DMS53 treated with DMSO at 0.1 percent for 48 hours (cell line): Measurements from ENCODE around the gene XRCC1.
"Not testable (repeated sequence)": the region's sequence is repeated elsewhere in the genome, so short reads cannot be mapped to it uniquely, and the experiment has no call there.

Source experiments
- DNase-seq: peaks from one replicate; lab custom pipeline; 2025; ENCODE audit not compliant: unreplicated experiment; lab: John Stamatoyannopoulos, UW

The XRCC1 gene

DNA sequence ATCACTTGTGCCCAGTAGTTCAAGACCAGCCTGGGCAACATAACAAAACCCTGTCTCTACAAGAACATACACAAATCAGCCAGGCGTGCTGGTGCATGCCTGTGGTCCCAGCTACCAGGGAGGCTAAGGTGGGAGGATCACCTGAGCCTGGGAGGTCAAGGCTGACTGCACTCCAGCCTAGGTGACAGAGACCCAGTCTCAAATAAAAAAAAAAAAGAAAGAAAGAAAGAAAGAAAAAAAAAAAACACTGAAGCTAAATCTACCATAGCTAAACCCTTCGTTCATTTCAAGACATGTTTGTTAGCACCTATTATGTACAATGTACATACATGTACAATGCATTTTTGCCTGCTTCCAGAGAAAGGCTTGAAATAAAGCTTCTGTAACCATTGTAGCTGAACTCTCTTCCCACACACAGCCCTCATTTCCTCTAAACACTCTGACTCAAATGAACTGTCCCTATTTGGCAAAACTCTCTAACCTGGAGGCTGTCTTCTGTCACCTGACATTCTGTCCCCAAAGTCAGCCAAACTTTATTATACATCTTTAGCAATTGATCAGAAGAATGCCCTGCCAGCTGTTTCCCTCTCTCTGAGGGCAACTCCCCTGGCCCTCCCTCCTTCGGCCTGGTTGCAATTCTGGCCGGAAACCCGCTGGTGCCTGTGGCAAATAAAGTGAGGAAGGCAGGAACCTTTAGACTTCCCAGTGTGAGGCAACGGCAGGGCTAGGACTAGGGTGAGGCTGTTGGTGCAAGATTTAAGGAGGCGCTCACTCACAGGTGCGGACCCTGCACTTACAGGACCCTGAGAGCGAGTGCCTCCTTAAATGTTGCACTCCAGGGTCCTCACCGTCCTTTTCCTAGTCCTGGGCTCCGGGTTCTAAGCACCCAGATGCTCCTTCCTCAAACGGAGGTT, 50.1 kb downstream of the XRCC1 start:
- no peak for DNase-seq

DNA sequence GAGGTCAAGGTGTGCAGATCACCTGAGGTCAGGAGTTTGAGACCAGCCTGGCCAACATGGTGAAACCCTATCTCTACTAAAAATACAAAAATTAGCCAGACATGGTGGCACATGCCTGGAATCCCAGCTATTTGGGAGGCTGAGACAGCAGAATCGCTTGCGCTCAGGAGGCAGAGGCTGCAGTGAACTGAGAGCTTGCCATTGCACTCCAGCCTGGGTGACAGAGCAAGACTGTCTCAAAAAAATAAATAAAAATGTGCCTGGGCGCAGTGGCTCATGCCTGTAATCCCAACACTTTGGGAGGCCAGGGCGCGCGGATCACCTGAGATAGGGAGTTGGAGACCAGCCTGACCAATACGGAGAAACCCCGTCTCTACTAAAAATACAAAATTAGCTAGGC, 51.6 kb downstream of the XRCC1 start:
- not testable (repeated sequence) for DNase-seq

DNA sequence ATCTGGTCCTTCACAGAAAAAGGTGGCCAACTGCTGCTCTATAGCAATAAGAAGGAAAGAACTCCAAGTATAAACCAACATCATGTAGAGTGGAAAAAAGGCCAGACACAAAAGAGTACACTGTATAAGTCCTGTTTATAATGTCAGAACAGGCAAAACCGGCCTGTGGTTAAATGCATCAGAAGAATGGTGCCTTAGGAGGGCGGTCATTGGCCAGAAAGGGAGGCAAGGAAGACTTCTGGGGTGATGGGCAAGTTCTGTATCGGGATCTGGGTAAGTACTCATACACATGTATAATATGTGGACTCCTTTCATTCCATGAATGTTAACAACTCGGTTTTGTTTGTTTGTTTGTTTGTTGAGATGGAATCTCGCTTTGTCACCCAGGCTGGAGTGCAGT, 52.4 kb downstream of the XRCC1 start:
- DNase-seq: no peak

DNA sequence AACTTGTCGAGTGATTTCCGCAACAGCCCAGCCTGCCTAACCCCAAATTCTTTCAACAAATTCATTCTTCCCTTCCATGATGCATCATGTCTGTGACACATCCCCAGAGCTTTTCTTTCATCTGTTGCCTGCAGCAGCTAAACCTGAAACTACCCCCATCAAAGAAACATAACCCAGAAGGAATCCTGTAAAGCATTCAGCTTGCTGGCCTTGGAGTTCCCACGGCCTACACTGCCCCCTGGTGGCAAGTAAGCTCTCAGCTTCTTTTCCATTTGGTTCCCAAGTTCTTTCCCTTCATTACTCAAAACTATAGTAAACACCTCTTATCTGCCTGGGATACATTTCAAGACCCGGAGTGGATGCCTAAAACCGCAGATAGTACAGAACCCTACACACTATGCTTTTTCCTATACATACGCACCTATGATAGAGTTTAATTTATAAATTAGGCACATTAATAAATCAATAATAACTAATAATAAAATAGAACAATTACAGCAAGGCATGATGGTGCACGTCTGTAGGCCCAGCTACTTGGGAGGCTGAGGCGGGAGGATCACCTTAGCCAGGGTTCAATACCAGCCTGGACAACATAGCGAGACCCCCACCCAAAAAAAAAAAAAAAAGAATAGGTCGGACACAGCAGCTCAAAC, 55.8 kb downstream of the XRCC1 start:
- DNase-seq: peak; percentile 71

DNA sequence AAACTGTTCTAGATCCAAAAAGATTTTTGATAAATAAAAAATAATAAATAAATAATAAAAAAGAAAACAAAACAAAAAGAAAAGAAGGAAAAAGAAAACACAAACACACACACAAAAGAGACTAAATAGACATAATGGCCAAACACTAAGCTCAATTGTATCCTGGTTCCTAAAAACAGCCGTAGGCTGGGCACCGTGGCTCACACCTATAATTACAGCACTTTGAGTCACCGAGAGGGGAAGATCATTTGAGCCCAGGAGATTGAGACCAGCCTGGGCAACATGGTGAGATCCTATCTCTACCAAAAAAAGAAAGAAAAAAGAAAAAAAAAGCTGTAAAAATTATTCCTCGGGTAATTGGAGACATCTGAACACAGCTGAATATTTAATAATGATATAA, 57.3 kb downstream of the XRCC1 start:
- no peak for DNase-seq

DNA sequence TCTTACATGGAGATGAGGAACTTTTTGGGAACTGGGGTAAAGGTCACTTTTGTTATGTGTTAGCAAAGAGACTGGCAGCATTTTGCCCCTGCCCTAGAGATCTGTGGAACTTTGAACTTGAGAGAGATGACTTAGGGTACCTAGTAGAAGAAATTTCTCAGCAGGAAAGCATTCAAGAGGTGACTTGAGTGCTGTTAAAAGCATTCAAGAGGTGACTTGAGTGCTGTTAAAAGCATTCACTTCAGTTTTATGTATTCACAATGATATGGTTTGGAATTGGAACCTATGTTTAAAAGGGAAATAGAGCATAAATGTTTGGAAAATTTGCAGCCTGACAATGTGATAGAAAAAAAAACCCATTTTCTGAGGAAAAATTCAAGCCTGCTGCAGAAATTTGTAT, 62.9 kb downstream of the XRCC1 start:
- not testable (repeated sequence) for DNase-seq

GRCh38 chr19:43511324-43511723, 64.0 kb downstream of the XRCC1 start:
- DNase-seq: no peak

GRCh38 chr19:43510713-43511112, 64.6 kb downstream of the XRCC1 start:
- DNase-seq: no peak

- no peak for DNase-seq
These were observed 67.4 kb downstream of the XRCC1 start for GRCh38 chr19:43507880-43508279.

DNA sequence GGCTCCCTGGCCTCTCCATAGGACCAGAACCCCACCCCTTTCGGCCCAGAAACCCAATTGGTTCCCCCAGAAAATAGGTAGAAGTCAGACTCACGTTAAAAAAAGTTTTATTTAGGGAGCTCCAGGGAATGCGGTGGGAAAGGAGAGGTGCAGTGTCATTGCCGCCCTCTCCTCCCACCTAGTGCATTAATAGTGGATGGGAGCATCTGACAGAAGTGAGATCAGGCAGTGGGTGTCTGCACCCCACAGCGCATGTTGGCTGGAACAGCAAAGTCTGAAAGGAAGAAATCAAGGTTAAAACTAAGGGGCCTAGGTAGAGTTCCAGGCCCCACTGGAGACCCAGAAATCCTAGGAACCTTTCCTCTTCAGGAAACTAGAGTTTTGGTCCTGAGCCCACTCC, 68.7 kb downstream of the XRCC1 start:
- DNase-seq: no peak

DNA sequence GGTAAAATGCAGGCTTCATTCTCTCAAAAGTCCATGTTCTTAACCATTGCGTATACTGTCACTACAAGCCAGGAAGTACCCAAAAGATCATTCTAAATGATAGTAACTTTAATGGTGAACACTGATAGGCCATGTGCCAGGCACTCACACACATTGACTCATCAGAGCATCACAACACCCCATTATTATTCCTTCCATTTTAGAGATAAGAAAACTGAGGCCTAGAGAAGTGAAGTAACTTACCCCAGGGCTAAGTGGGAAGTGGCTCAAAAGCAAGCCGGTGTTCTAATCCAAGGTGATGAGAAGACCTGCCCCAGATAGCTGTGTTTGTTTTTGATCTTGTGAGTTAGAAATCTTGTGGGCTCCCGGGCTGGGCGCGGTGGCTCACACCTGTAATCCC, 69.4 kb downstream of the XRCC1 start:
- DNase-seq: no peak

- DNase-seq: no peak
These were observed 70.2 kb downstream of the XRCC1 start for GRCh38 chr19:43505186-43505456.

DNA sequence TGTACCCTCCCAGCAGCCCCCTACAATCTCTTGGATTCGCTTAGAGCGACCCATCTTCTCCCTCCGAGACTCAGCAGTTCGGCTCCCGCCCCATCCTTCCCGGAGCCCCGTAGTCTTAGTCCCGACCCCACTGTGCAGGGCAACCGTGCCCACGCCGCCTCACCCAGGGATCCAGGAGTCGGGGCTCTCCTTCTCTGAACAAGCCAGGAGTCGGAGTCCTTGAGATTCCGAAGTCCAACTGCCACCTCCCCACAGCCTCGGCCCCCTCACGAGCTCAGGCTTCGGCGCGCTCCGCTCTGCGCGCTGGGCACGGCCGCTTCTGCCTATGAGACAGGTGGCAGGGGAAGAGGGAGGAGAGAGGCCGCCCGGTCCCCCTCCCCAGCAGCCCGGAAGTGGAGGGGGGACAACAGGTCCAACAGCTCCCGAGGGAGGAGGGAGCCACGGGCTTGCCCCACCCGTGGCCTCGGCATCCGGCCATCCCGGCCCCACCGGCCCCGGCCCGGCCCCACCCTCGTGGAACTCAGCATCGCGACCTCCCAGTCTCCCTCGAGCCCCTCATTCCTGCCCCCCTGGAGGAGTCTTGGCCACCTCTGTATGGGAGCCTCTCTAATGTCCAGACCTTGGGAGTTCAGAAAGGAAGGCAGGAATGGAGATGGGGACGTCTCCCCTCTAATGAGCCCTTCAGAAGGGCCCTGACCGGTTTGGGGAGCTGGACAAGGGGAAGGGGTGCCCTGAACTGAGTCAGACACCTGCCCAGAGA, 70.7 kb downstream of the XRCC1 start, which contains the start of gene PHLDB3:
Gene PHLDB3 (minus strand): TSS at position 321 of the 760 bp plus-strand sequence. CDS start 628 bp downstream, outside the sequence.
- no peak for DNase-seq

- DNase-seq: peak; percentile 36
These were observed 71.6 kb downstream of the XRCC1 start for GRCh38 chr19:43503501-43504425.

DNA sequence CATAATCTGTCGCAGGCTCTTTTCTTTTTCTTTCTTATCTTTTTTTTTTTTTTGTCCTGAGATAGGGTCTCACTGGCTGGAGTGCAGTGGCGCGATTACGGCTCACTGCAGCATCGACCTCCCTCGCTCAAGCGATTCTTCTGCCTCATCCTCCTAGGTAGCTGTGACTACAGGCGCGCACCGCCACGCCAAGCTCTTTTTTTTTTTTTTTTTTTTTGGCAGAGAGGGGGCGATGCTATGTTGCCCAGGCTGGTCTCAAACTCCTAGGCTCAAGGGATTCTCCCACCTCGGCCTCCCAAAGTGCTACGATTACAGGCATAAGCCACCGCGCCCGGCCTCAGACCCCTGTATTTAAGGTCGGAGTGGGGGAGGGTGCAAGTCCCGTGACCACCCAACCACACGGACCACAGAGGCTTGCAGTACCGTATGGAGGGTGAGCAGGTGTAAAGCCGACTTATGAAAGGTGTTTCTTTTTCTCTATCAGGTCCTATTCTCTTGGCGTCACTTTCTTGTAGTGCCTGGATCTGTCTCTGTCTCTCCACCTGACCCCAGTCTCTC, 72.8 kb downstream of the XRCC1 start:
- no peak for DNase-seq

- no peak for DNase-seq
These were observed 73.5 kb downstream of the XRCC1 start for GRCh38 chr19:43501661-43502418.

GRCh38 chr19:43499042-43499441, 76.3 kb downstream of the XRCC1 start:
- DNase-seq: no peak

DNA sequence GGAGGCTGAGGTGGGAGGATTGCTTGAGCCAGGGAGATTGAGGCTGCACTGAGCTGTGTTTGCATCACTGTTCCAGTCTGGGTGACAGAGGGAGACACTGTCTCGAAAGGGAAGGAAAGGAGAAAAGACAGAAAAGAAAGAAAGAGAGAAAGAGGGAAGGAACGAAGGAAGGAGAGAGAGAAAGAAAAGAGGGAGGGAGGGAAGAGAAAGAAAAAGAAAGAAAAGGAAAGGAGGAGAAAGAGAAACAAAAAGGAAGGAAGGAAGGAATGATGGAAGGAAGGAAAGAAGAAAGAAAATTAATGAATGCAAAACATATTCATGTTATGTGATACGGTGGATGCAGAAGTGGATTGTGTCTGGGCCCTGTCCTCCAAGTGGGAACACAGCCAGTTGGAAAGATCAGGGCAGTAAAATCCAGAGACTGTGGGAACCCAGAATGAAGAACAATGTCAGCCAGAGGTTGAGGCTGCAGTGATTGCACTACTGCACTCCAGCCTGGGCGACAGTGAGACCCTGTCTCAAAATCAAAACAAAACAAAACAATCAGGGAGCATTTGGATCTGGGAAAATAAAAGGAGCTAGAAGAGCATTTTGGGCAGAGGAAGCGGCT, 77.0 kb downstream of the XRCC1 start:
- DNase-seq: no peak

- no peak for DNase-seq
These were observed 78.4 kb downstream of the XRCC1 start for GRCh38 chr19:43496960-43497359.
